ENCODE measurements around the gene MAGEL2.

DNA sequence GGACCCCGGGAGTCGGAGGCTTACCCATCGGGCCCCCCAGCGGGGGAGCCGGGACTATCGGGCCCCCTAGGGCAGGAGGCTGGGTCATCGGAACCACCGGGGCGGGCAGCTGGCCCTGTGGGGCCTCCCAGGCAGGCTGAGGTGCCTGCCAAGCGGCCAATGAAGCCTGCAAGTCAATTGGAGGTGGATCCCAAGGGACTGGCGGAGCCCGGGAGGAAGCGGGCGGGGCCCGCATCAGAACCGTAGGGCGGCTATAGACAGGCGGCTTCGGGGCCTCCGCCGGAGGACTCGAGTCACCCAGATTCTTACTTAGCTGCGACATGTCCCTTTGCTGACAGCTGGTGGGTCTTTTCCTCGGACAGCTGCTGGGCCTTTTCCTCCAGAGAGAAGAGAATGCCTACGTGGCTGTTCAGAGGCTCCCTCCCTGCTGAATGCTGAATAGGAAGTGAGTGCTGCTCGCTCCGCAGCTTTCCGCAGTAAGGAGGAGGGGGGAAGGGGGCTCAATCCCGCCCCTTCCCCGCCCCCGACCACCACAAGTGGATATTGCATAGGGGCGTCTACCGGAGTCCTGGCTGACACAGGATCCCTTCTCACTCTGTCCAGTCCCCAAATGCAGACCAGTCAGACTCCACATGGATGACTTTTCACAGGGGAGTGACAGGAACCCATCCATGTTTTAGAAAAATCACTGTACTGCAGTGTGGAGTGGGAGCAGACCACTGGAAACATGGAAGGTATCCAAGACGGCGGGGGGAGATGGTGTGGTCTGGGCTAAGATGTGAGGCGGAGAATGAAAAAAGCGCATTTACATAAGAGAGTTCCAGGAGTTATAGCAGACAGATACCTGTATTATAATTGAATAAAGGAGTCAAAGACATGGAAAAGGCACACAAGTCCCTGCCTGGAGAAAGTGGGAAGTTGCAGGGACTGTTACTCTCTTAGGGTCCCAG is at the start of gene MAGEL2:
- TF ChIP-seq EP300 (IDR thresholded peaks at IDR 0.05; ENCODE audit: low read depth) (no peak), POLR2A (IDR thresholded peaks at IDR 0.05) (no peak), POLR2AphosphoS5 (IDR thresholded peaks at IDR 0.05) (no peak)
- TF ChIP-seq, protein P1, sequence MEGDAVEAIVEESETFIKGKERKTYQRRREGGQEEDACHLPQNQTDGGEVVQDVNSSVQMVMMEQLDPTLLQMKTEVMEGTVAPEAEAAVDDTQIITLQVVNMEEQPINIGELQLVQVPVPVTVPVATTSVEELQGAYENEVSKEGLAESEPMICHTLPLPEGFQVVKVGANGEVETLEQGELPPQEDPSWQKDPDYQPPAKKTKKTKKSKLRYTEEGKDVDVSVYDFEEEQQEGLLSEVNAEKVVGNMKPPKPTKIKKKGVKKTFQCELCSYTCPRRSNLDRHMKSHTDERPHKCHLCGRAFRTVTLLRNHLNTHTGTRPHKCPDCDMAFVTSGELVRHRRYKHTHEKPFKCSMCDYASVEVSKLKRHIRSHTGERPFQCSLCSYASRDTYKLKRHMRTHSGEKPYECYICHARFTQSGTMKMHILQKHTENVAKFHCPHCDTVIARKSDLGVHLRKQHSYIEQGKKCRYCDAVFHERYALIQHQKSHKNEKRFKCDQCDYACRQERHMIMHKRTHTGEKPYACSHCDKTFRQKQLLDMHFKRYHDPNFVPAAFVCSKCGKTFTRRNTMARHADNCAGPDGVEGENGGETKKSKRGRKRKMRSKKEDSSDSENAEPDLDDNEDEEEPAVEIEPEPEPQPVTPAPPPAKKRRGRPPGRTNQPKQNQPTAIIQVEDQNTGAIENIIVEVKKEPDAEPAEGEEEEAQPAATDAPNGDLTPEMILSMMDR (IDR thresholded peaks at IDR 0.05): no peak

Data from transverse colon (tissue), 4 donors.